ENCODE measurements around the gene EHD1.
"Not testable (repeated sequence)": the region's sequence is repeated elsewhere in the genome, so short reads cannot be mapped to it uniquely, and the experiment has no call there.

EHD1 gene

GRCh38 chr11:64855596-64856304 lies 22.7 kb downstream of the EHD1 start:
- FAIRE-seq = no peak

GRCh38 chr11:64854534-64855502 lies 23.6 kb downstream of the EHD1 start:
- no peak for FAIRE-seq

- FAIRE-seq = no peak
Observed at GRCh38 chr11:64854157-64854533, 24.3 kb downstream of the EHD1 start.

- no peak for FAIRE-seq
Observed at GRCh38 chr11:64853709-64854108, 24.7 kb downstream of the EHD1 start.

- no peak for FAIRE-seq
Observed at GRCh38 chr11:64852804-64853509, 25.5 kb downstream of the EHD1 start.

GRCh38 chr11:64851831-64852351 lies 26.5 kb downstream of the EHD1 start:
- no peak for FAIRE-seq

GRCh38 chr11:64850979-64851567 lies 27.3 kb downstream of the EHD1 start:
- no peak for FAIRE-seq

GRCh38 chr11:64849598-64850356 lies 28.6 kb downstream of the EHD1 start:
- no peak for FAIRE-seq

GRCh38 chr11:64848826-64849597 lies 29.4 kb downstream of the EHD1 start:
- no peak for FAIRE-seq

GRCh38 chr11:64848214-64848825 lies 30.1 kb downstream of the EHD1 start:
- no peak for FAIRE-seq

- FAIRE-seq = no peak
Observed at GRCh38 chr11:64846998-64847666, 31.3 kb downstream of the EHD1 start.

- not testable (repeated sequence) for FAIRE-seq
Observed at GRCh38 chr11:64845776-64846129, 32.7 kb downstream of the EHD1 start.

GRCh38 chr11:64845129-64845775 lies 33.2 kb downstream of the EHD1 start:
- FAIRE-seq = no peak

- no peak for FAIRE-seq
Observed at GRCh38 chr11:64844330-64845128, 33.9 kb downstream of the EHD1 start, which contains the start of gene CDC42BPG. CDC42BPG (minus strand) TSS chr11:64844653; CDS start chr11:64844569, 84 bp downstream.

- FAIRE-seq = no peak
Observed at GRCh38 chr11:64843686-64844329, 34.6 kb downstream of the EHD1 start.

- FAIRE-seq = no peak
Observed at GRCh38 chr11:64842851-64843685, 35.4 kb downstream of the EHD1 start.

GRCh38 chr11:64842366-64842759 lies 36.1 kb downstream of the EHD1 start:
- FAIRE-seq = no peak
